ENCODE data around the gene HPGDS. TPM values are rescaled to one million over a fixed set of nuclear protein-coding genes. Genes with fewer than 3 reads are reported as not detected.
"Not testable (repeated sequence)": the region's sequence is repeated elsewhere in the genome, so short reads cannot be mapped to it uniquely, and the experiment has no call there.

Gene HPGDS
- total RNA-seq, 1 donor from 2014 or later, result not detected

DNA sequence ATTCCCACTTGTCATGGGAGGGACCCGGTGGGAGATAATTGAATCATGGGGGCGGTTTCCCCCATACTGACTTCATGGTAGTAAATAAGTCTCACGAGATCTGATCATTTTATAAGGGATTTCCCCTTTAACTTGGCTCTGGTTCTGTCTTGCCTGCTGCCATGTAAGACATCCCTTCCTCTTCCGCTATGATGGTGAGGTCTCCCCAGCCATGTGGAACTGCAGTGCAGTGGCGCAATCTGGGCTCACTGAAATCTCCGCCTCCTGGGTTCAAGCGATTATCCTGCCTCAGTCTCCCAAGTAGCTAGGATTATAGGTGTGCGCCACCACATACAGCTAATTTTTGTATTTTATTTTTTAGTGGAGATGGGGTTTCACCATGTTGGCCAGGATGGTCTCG is 2.9 kb downstream of the HPGDS start:
- TF ChIP-seq, protein P1, sequence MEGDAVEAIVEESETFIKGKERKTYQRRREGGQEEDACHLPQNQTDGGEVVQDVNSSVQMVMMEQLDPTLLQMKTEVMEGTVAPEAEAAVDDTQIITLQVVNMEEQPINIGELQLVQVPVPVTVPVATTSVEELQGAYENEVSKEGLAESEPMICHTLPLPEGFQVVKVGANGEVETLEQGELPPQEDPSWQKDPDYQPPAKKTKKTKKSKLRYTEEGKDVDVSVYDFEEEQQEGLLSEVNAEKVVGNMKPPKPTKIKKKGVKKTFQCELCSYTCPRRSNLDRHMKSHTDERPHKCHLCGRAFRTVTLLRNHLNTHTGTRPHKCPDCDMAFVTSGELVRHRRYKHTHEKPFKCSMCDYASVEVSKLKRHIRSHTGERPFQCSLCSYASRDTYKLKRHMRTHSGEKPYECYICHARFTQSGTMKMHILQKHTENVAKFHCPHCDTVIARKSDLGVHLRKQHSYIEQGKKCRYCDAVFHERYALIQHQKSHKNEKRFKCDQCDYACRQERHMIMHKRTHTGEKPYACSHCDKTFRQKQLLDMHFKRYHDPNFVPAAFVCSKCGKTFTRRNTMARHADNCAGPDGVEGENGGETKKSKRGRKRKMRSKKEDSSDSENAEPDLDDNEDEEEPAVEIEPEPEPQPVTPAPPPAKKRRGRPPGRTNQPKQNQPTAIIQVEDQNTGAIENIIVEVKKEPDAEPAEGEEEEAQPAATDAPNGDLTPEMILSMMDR (IDR thresholded peaks at IDR 0.05; ENCODE audit: partially characterized antibody, unreplicated experiment), result no peak
- no peak overlapping the region for H3K27ac Mint-ChIP-seq (ENCODE audit: unreplicated experiment)
- no peak for DNase-seq
- no peak overlapping the region for H3K4me3 Mint-ChIP-seq (ENCODE audit: unreplicated experiment)
- H3K4me1 Mint-ChIP-seq (ENCODE audit: low read depth, unreplicated experiment), result no peaks in the 10 kb centered on the region
- H3K9me3 Mint-ChIP-seq (ENCODE audit: unreplicated experiment), result no peaks in the 10 kb centered on the region
- no peaks in the 10 kb centered on the region for H3K36me3 Mint-ChIP-seq (ENCODE audit: unreplicated experiment)
- H3K27me3 Mint-ChIP-seq (ENCODE audit: unreplicated experiment), result no peaks in the 10 kb centered on the region

DNA sequence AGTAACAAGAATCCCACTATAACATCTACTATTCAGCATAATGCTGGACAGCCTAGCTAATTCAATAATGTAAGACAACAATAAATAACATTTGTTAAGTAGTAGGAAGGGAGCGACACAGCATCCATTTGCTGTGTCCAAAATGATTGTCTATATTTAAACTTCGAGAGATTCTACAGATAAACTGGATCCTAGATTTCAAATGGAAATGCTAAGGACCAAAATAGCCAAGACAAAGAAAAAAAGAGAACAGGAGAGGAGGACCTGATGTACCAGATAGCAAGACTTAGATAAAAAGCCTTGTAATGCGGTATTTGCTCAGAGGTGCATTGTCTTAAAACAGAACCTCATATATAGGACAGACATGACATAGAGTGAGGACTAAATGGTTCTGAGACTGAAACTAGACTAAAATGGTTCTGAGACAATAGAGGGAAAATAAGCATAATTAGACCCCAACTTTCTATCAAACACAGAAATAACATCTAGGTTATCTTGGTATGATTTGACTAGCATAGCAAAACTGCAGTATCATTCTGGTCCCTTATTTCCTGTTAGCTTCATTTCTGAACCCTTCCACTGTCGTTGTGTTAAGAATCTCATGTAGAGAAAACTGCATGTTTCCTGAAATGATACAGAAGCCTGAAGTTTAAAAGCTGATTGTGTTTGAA is 3.8 kb downstream of the HPGDS start:
- TF ChIP-seq, protein P1 (IDR thresholded peaks at IDR 0.05; ENCODE audit: partially characterized antibody, unreplicated experiment), result no peak
- Mint-ChIP-seq H3K27ac (ENCODE audit: unreplicated experiment) (no peak overlapping the region), H3K27me3 (ENCODE audit: unreplicated experiment) (no peaks in the 10 kb centered on the region), H3K36me3 (ENCODE audit: unreplicated experiment) (no peaks in the 10 kb centered on the region), H3K4me3 (ENCODE audit: unreplicated experiment) (no peak overlapping the region), H3K4me1 (ENCODE audit: low read depth, unreplicated experiment) (no peaks in the 10 kb centered on the region), H3K9me3 (ENCODE audit: unreplicated experiment) (no peaks in the 10 kb centered on the region)
- no peak for DNase-seq

DNA sequence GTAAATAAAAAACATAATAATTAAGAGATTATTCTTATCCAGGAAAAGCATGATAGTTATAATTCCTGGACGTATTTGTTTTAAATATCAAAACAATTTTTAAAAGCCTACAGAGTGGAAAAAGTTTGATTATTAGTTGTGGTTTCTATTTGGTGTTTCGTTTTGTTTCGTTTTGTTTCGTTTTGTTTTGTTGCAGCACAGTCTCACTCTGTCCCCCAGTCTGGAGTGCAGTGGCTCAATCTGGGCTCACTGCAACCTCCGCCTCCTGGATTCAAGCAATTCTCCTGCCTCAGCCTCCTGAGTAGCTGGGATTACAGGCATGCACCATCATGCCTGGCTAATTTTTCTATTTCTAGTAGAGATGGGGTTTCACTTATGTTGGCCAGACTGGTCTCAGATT is 5.8 kb downstream of the HPGDS start:
- not testable (repeated sequence) for DNase-seq; H3K36me3 Mint-ChIP-seq (ENCODE audit: unreplicated experiment); H3K9me3 Mint-ChIP-seq (ENCODE audit: unreplicated experiment); H3K4me1 Mint-ChIP-seq (ENCODE audit: low read depth, unreplicated experiment); H3K4me3 Mint-ChIP-seq (ENCODE audit: unreplicated experiment); H3K27ac Mint-ChIP-seq (ENCODE audit: unreplicated experiment); H3K27me3 Mint-ChIP-seq (ENCODE audit: unreplicated experiment)

DNA sequence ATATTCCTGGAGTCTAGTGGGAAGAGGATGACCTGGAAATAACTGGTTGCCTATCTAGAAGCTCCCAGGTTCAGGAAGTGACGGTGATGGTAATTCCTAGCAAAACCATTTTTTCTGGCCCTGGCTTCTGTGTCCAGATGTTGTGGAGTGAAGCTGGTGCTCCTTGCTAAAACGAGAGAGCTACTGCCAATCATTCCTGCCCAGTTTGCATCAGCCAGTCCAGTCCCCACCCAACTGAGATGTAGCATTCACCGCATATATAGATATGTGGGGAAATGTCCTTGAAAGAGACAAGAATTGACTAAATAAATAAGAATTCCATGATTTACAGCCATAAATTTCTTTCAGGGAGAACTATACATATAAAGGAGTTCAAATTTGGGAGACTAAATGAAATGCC is 6.3 kb downstream of the HPGDS start:
- Mint-ChIP-seq H3K36me3 (ENCODE audit: unreplicated experiment) (no peaks in the 10 kb centered on the region), H3K27me3 (ENCODE audit: unreplicated experiment) (no peaks in the 10 kb centered on the region), H3K27ac (ENCODE audit: unreplicated experiment) (no peak overlapping the region), H3K9me3 (ENCODE audit: unreplicated experiment) (no peaks in the 10 kb centered on the region), H3K4me1 (ENCODE audit: low read depth, unreplicated experiment) (no peaks in the 10 kb centered on the region), H3K4me3 (ENCODE audit: unreplicated experiment) (no peak overlapping the region)
- no peak for DNase-seq
- TF ChIP-seq, protein P1 (IDR thresholded peaks at IDR 0.05; ENCODE audit: partially characterized antibody, unreplicated experiment), result no peak

DNA sequence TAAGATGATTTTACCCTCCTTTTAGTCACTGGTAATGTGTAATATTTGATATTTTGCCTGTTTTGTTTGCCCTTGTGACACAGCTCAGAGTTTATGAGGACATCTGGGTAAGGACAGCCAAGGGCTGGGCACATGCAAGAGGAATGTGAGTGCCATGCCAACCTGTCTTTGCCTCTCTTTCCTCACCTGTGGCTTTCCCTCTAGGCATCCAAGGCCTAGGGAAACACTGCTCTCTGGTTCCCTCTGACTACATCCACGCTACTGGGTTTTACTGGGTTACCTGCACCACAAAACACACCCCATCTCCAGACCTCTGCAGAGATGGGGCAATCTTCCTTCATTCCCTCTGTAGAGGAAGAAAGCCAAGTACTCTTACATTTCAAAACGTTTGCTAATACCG is 7.7 kb downstream of the HPGDS start:
- no peak for DNase-seq
- no peaks in the 10 kb centered on the region for H3K27me3 Mint-ChIP-seq (ENCODE audit: unreplicated experiment)
- no peaks in the 10 kb centered on the region for H3K36me3 Mint-ChIP-seq (ENCODE audit: unreplicated experiment)
- H3K9me3 Mint-ChIP-seq (ENCODE audit: unreplicated experiment), result no peaks in the 10 kb centered on the region
- H3K4me1 Mint-ChIP-seq (ENCODE audit: low read depth, unreplicated experiment), result no peaks in the 10 kb centered on the region
- H3K4me3 Mint-ChIP-seq (ENCODE audit: unreplicated experiment), result no peak overlapping the region
- H3K27ac Mint-ChIP-seq (ENCODE audit: unreplicated experiment), result no peak overlapping the region
- TF ChIP-seq, protein P1 (IDR thresholded peaks at IDR 0.05; ENCODE audit: partially characterized antibody, unreplicated experiment), result no peak
